Erythroblast (primary cell): ENCODE data around the gene CD2BP2.

Experiments
- GATA1 ChIP-seq: IDR thresholded peaks from 2 replicates; pipeline ENCODE4 v1.6.1; 2011; ENCODE audit warnings: low read depth, mild to moderate bottlenecking, control low read depth, low read length, moderate library complexity
- POLR2A ChIP-seq: IDR thresholded peaks from 2 replicates; pipeline ENCODE4 v1.6.1; 2011; ENCODE audit warnings: mild to moderate bottlenecking, low read length

DNA sequence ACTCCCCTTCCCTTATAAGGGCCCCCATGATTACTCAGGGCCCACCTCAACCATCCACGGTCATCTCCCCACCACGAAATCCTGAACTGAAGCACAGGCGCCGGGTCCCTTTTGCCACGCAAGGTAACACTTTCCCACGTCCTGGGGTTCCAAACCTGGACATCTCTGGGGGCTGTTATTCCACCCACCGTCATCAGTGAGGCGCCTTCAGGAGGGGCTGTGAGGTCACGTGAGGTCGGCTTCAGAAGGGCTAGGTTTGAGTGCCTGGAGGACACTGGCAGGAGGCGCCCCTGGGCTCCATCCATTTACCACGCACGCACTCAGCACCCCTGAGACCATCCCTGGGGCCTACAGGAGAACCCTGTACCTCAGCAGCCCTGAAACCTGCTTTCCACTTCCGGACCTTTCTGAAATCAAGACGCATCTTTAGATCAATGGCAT, 4.1 kb downstream of the CD2BP2 start:
- TF ChIP-seq POLR2A (no peak), GATA1 (no peak)
